Right atrium auricular region (tissue), 2 donors: ENCODE measurements around the gene GALNS. TPM values are rescaled to one million over a fixed set of nuclear protein-coding genes. Genes with fewer than 3 reads are reported as not detected.

Experiments
- DNase-seq: peaks from one replicate; pipeline ENCODE4 v3.0.0-alpha.2; 2019; ENCODE audit warnings: low spot score
- H3K27ac ChIP-seq, 2 donors: fragments of 200-600 bp; sonication (generic); 1 replicate in 1 of 2; 2 replicates in 1 of 2; pipeline ENCODE4 v1.5.1; 2016 to 2019
- H3K27me3 ChIP-seq, 2 donors: fragments of 200-600 bp; sonication (generic); one replicate each; pipeline versions ENCODE4 v1.5.1 to v1.6.0; 2017 to 2019
- H3K36me3 ChIP-seq: fragments of 200-600 bp; sonication (generic); one replicate; pipeline ENCODE4 v1.5.1; 2016
- H3K4me1 ChIP-seq, 2 donors: fragments of 200-600 bp; sonication (generic); one replicate each; pipeline versions ENCODE4 v1.5.1 to v1.6.0; 2017 to 2019
- H3K4me3 ChIP-seq, 2 donors: fragments of 200-600 bp; sonication (generic); 1 replicate in 1 of 2; 2 replicates in 1 of 2; pipeline ENCODE4 v1.5.1; 2017 to 2019; ENCODE audit warnings: mild to moderate bottlenecking in 1 of 2, moderate library complexity in 1 of 2
- H3K9me3 ChIP-seq, 2 donors: fragments of 200-600 bp; sonication (generic); one replicate each; pipeline ENCODE4 v1.5.1; 2019
- CTCF ChIP-seq, 2 donors: fragments of 200-600 bp; sonication (generic); IDR thresholded peaks; one replicate each; pipeline ENCODE4 v1.5.1; 2019; ENCODE audit warnings: antibody characterized with exemption in 2 of 2
- total RNA-seq, 2 donors: library from RNA; depleted of rRNA; stranded (reverse); fragments of >200 nt; gene quantifications; one replicate each; pipeline ENCODE4 v1.1.0, GENCODE V29; 2016

The GALNS gene
- total RNA-seq, 2 donors from 2014 or later, result 12.6 to 18.8 TPM

- Histone ChIP-seq H3K9me3 (no peaks in the 10 kb centered on the region), H3K4me3 (no peak overlapping the region), H3K36me3 (peaks cover 6% of the 10 kb centered on the region), H3K27me3 (no peaks in the 10 kb centered on the region), H3K4me1 (no peaks in the 10 kb centered on the region), H3K27ac (no peak overlapping the region)
- no peak for TF ChIP-seq CTCF (IDR thresholded peaks at IDR 0.05)
- DNase-seq, result no peak
Observed at GRCh38 chr16:88833086-88833485, 23.7 kb downstream of the GALNS start.

- DNase-seq, result no peak
- Histone ChIP-seq H3K36me3 (peaks cover 11% of the 10 kb centered on the region), H3K4me3 (no peak overlapping the region), H3K27me3 (no peaks in the 10 kb centered on the region), H3K9me3 (no peaks in the 10 kb centered on the region), H3K4me1 (no peaks in the 10 kb centered on the region), H3K27ac (no peak overlapping the region)
- TF ChIP-seq CTCF (IDR thresholded peaks at IDR 0.05), result no peak
Observed at GRCh38 chr16:88831838-88832237, 24.9 kb downstream of the GALNS start.

- DNase-seq, result no peak
- no peak overlapping the region for H3K27ac ChIP-seq
- no peak for TF ChIP-seq CTCF (IDR thresholded peaks at IDR 0.05)
- no peaks in the 10 kb centered on the region for H3K4me1 ChIP-seq
- no peaks in the 10 kb centered on the region for H3K9me3 ChIP-seq
- H3K4me3 ChIP-seq, result no peak overlapping the region
- no peaks in the 10 kb centered on the region for H3K27me3 ChIP-seq
- H3K36me3 ChIP-seq, result peaks cover 11% of the 10 kb centered on the region
Observed at GRCh38 chr16:88830783-88831182, 26.0 kb downstream of the GALNS start.

GRCh38 chr16:88830258-88830657, 26.5 kb downstream of the GALNS start:
- TF ChIP-seq CTCF (IDR thresholded peaks at IDR 0.05), result no peak
- H3K4me3 ChIP-seq, result no peak overlapping the region
- no peaks in the 10 kb centered on the region for H3K27me3 ChIP-seq
- no peak overlapping the region for H3K27ac ChIP-seq
- peaks cover 11% of the 10 kb centered on the region for H3K36me3 ChIP-seq
- H3K4me1 ChIP-seq, result no peaks in the 10 kb centered on the region
- no peaks in the 10 kb centered on the region for H3K9me3 ChIP-seq
- DNase-seq, result no peak

DNA sequence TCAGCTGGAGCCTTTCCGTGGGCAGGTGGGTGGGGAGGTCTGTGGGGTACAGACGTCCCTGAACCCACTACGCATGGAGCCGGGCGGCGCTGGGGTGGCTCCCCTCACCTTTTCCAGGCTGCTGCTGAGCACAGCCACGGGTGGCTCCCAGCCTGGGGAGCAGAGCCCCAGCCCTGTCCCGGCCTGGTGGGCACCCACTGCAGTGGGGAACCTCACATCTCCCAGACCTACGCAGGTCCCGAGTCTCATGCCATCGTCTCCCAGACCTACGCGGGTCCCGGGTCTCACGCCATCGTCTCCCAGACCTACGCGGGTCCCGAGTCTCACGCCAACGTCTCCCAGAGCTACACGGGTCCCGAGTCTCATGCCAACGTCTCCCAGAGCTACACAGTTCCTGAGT, 28.0 kb downstream of the GALNS start:
- TF ChIP-seq CTCF (IDR thresholded peaks at IDR 0.05), result no peak
- Histone ChIP-seq H3K27me3 (no peaks in the 10 kb centered on the region), H3K4me3 (no peak overlapping the region), H3K27ac (no peak overlapping the region), H3K4me1 (no peaks in the 10 kb centered on the region), H3K9me3 (no peaks in the 10 kb centered on the region), H3K36me3 (peaks cover 15% of the 10 kb centered on the region)
- no peak for DNase-seq

DNA sequence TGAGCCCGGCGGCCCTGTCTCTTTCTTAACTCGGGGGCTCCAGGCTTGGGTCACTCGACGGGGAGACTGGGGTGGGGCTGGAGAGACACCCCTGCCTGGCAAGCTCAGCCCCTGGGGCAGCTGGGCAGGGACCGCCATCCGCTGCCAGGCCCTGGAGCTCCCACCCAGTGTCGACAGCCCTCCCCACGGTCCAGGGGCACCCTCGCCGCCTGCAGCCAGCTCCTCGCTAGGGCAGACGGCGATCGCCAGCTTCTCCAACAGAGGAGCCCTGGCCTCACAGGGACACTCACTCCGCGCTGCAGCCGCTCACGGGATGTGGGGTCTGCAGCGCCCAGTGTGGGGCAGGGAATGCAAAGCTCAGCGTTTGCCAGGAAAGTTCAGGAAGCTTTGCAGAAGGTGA, 29.0 kb downstream of the GALNS start:
- H3K36me3 ChIP-seq, result peaks cover 19% of the 10 kb centered on the region
- no peaks in the 10 kb centered on the region for H3K27me3 ChIP-seq
- no peaks in the 10 kb centered on the region for H3K4me1 ChIP-seq
- no peak for DNase-seq
- TF ChIP-seq CTCF (IDR thresholded peaks at IDR 0.05), result no peak
- H3K4me3 ChIP-seq, result no peak overlapping the region
- H3K27ac ChIP-seq, result no peak overlapping the region
- H3K9me3 ChIP-seq, result no peaks in the 10 kb centered on the region
